Endodermal cell (in vitro differentiated cells): ENCODE data around the gene ZBTB20. TPM values are rescaled to one million over a fixed set of nuclear protein-coding genes. Genes with fewer than 3 reads are reported as not detected.

Experiments used
- DNase-seq: peaks from one replicate; pipeline ENCODE4 v3.0.0-alpha.2; 2017
- H3K27ac ChIP-seq: 2 replicates; pipeline ENCODE4 v1.5.1; 2013; ENCODE audit warnings: mild to moderate bottlenecking, low read depth, low read length, moderate library complexity
- H3K27me3 ChIP-seq: 2 replicates; pipeline ENCODE4 v1.6.1; 2013; ENCODE audit warnings: mild to moderate bottlenecking, low read length, moderate library complexity; ENCODE audit not compliant: insufficient read depth, control insufficient read depth, poor library complexity, severe bottlenecking
- H3K36me3 ChIP-seq: 2 replicates; pipeline ENCODE4 v1.7.0; 2013; ENCODE audit warnings: mild to moderate bottlenecking, low read length, moderate library complexity; ENCODE audit not compliant: control insufficient read depth, insufficient read depth
- H3K4me1 ChIP-seq: one replicate; pipeline ENCODE4 v1.7.0; 2013; ENCODE audit warnings: low read length; ENCODE audit not compliant: control insufficient read depth, insufficient read depth
- H3K4me3 ChIP-seq: 2 replicates; pipeline ENCODE4 v1.5.1; 2013; ENCODE audit warnings: mild to moderate bottlenecking, low read length, moderate library complexity
- H3K9ac ChIP-seq: 2 replicates; pipeline ENCODE4 v1.6.1; 2013; ENCODE audit warnings: mild to moderate bottlenecking, low read length, moderate library complexity; ENCODE audit not compliant: poor library complexity, severe bottlenecking; ENCODE audit errors: extremely low read depth
- H3K9me3 ChIP-seq: 2 replicates; pipeline ENCODE4 v1.6.1; 2013; ENCODE audit warnings: mild to moderate bottlenecking, low read length, moderate library complexity; ENCODE audit not compliant: control insufficient read depth
- H3K27ac Mint-ChIP-seq: 2 replicates; pipeline ENCODE4 v1.8.0; 2020; ENCODE audit warnings: mixed read lengths
- H3K27me3 Mint-ChIP-seq: 2 replicates; pipeline ENCODE4 v1.8.0; 2021; ENCODE audit warnings: mild to moderate bottlenecking, mixed read lengths; ENCODE audit not compliant: insufficient read depth
- H3K36me3 Mint-ChIP-seq: 2 replicates; pipeline ENCODE4 v1.8.0; 2020; ENCODE audit warnings: low read depth, mixed read lengths
- H3K4me1 Mint-ChIP-seq: 2 replicates; pipeline ENCODE4 v1.8.0; 2020; ENCODE audit warnings: mixed read lengths
- H3K4me3 Mint-ChIP-seq: 2 replicates; pipeline ENCODE4 v1.8.0; 2020; ENCODE audit warnings: mild to moderate bottlenecking, moderate library complexity, mixed read lengths
- H3K9me3 Mint-ChIP-seq: 2 replicates; pipeline ENCODE4 v1.8.0; 2020; ENCODE audit warnings: mild to moderate bottlenecking, mixed read lengths
- WGBS, 2 experiments: methylation state at CpG; one replicate each; pipeline versions ENCODE4 v1.1.5 to v1.1.7; 2013; ENCODE audit warnings: missing lambda C conversion rate in 2 of 2, mixed read lengths in 1 of 2; ENCODE audit not compliant: insufficient coverage in 1 of 2, insufficient read length in 1 of 2; 5-methylcytosine and 5-hydroxymethylcytosine counted together
- total RNA-seq, 2 donors: library from RNA; stranded (reverse); fragmentation: NEBNext Ultra II Directional in 1 of 2; extraction: Animal tissue kit (Norgen Biotek cat#: 25700) in 1 of 2; gene quantifications; 2 replicates in 1 of 2; 3 replicates in 1 of 2; pipeline ENCODE4 v1.2.1, GENCODE V29; 2021
- TF ChIP-seq, protein P1 (sequence below): fragments of 200-600 bp; sonication (generic); conservative IDR thresholded peaks from 2 replicates; pipeline ENCODE4 v1.5.0; 2021; ENCODE audit warnings: antibody characterized with exemption, mild to moderate bottlenecking

Gene ZBTB20
- total RNA-seq, 2 donors from 2014 or later, result 1.6 to 2.9 TPM

- Histone ChIP-seq H3K9me3 (no peaks in the 10 kb centered on the region), H3K9ac (no peak overlapping the region), H3K27ac (no peak overlapping the region), H3K36me3 (no peaks in the 10 kb centered on the region), H3K4me1 (no peaks in the 10 kb centered on the region), H3K27me3 (no peaks in the 10 kb centered on the region), H3K4me3 (no peak overlapping the region)
- TF ChIP-seq, protein P1, sequence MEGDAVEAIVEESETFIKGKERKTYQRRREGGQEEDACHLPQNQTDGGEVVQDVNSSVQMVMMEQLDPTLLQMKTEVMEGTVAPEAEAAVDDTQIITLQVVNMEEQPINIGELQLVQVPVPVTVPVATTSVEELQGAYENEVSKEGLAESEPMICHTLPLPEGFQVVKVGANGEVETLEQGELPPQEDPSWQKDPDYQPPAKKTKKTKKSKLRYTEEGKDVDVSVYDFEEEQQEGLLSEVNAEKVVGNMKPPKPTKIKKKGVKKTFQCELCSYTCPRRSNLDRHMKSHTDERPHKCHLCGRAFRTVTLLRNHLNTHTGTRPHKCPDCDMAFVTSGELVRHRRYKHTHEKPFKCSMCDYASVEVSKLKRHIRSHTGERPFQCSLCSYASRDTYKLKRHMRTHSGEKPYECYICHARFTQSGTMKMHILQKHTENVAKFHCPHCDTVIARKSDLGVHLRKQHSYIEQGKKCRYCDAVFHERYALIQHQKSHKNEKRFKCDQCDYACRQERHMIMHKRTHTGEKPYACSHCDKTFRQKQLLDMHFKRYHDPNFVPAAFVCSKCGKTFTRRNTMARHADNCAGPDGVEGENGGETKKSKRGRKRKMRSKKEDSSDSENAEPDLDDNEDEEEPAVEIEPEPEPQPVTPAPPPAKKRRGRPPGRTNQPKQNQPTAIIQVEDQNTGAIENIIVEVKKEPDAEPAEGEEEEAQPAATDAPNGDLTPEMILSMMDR, result no peak
- Mint-ChIP-seq H3K27ac (no peak overlapping the region), H3K36me3 (no peaks in the 10 kb centered on the region), H3K4me3 (no peak overlapping the region), H3K4me1 (no peaks in the 10 kb centered on the region), H3K27me3 (no peaks in the 10 kb centered on the region), H3K9me3 (no peaks in the 10 kb centered on the region)
- no peak for DNase-seq
- 95 to 98% methylated on average over 54 to 64 of the region's 64 CpGs for WGBS, 2 experiments
Measured at GRCh38 chr3:114351123-114351821, 795.8 kb downstream of the ZBTB20 start.

GRCh38 chr3:114350690-114351089, 796.4 kb downstream of the ZBTB20 start:
- H3K9me3 Mint-ChIP-seq, result no peaks in the 10 kb centered on the region
- Histone ChIP-seq H3K36me3 (no peaks in the 10 kb centered on the region), H3K9ac (no peak overlapping the region), H3K4me3 (no peak overlapping the region), H3K9me3 (no peaks in the 10 kb centered on the region), H3K27me3 (no peaks in the 10 kb centered on the region), H3K4me1 (no peaks in the 10 kb centered on the region), H3K27ac (no peak overlapping the region)
- no peaks in the 10 kb centered on the region for H3K36me3 Mint-ChIP-seq
- DNase-seq, result no peak
- TF ChIP-seq, protein P1, result no peak
- WGBS, 2 experiments, result 93 to 98% methylated on average over 20 to 24 of the region's 24 CpGs
- peaks cover 2% of the 10 kb centered on the region for H3K4me1 Mint-ChIP-seq
- H3K4me3 Mint-ChIP-seq, result no peak overlapping the region
- no peak overlapping the region for H3K27ac Mint-ChIP-seq
- H3K27me3 Mint-ChIP-seq, result no peaks in the 10 kb centered on the region

DNA sequence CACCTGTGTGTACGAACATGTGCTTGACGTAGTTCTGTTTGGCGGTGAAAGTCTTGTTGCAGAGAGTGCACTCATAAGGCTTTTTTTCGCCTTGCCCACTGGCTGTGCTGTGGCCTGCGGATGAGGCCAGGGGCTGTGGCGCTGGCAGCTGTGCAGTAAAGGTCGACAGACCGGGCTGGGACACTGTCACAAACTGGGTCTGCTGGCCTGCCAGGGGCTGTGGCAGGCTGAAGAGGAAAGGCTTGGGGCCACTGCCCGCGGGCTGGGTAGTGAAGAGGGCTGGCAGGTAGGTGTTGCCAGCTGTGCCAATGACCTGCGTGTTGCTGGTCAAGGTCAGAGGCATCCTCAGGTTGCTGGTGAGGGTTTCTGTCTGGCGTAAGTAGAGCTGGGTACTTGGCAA, 796.8 kb downstream of the ZBTB20 start:
- Histone ChIP-seq H3K27ac (no peak overlapping the region), H3K9me3 (no peaks in the 10 kb centered on the region), H3K4me3 (no peak overlapping the region), H3K27me3 (no peaks in the 10 kb centered on the region), H3K4me1 (no peaks in the 10 kb centered on the region), H3K9ac (no peak overlapping the region), H3K36me3 (no peaks in the 10 kb centered on the region)
- Mint-ChIP-seq H3K27ac (no peak overlapping the region), H3K9me3 (no peaks in the 10 kb centered on the region), H3K4me3 (no peak overlapping the region), H3K27me3 (no peaks in the 10 kb centered on the region), H3K4me1 (peaks cover 4% of the 10 kb centered on the region), H3K36me3 (no peaks in the 10 kb centered on the region)
- DNase-seq, result no peak
- TF ChIP-seq, protein P1, result no peak
- 92% methylated on average over 5 to 12 of the region's 12 CpGs for WGBS, 2 experiments
